ENCODE results near the gene ATG101. TPM values are rescaled to one million over a fixed set of nuclear protein-coding genes. Genes with fewer than 3 reads are reported as not detected.

The ATG101 gene
- polyA plus RNA-seq, 1 donor, result 22.0 TPM

DNA sequence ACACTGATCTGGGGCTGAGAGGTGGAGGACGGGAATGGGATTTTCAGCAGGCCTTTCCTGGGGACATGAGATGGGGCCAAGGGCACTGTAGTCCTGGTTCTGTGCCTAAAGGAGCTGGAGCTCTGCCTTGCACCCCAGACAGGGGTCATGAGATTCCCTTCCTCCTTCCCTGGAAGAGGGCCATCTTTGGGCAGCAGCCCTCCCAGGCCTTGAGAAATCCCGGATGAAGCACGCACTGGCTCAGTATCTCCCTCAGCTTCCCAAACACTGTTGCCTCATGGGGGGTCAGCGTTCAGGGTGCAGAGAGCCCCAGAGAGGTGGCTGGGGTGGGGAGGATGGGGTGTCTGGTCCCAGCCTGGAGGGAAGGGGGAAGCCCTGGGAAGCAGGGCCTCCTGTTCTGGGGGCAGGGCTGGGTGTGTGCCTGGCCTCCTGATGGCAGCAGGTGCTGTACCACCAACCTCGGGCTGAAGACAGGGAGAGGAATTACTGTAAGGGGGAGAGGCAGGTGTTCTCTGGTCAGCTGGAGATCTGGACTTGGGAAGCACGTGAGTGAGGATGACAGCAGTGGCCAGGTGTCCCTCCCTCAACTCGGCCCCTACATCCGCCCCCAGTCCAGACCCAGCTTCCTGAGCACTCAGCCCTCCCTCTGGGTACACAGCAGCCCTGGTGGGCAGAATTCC, 26.9 kb upstream of the ATG101 start:
- no peak for DNase-seq

DNA sequence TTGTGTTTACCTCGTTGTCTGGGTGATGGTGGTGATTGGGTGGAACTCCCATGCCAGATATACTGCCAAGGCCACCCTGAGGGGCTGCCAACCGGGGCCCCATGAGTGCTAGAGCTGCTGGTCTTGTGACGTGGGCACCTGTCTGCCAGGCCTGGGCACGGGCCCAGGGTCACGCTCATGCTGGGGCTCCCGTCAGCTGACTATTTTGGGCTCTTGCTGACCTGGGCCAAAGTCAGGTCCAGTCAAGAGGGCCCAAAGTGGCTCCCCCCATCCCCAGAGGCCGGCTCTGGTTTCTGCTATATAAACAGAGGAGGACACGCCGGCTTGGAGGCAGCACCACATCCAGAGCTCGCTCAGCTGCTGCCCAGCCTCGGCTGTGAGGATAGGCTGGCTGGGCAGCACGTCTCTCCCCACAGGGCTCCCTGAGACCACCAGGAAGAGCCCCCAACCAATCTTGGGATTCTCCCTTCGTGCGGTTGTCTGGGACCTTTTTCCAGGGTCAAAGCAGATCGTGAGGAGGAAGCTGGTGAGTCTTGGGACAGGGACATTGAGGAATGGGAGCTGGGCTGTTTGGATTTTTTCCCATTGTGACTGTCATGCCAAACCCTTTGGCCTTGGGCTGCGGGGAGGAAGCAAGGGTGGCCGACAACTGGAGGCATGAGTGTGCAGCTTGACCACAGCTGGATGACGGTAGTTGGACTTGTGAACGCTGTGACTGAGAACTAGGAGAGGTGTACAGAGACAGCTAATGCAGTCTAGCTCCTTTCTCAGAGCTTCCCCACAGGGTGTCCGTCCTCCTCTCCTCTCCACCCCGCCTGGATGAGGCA, 26.2 kb upstream of the ATG101 start:
- DNase-seq, result no peak

DNA sequence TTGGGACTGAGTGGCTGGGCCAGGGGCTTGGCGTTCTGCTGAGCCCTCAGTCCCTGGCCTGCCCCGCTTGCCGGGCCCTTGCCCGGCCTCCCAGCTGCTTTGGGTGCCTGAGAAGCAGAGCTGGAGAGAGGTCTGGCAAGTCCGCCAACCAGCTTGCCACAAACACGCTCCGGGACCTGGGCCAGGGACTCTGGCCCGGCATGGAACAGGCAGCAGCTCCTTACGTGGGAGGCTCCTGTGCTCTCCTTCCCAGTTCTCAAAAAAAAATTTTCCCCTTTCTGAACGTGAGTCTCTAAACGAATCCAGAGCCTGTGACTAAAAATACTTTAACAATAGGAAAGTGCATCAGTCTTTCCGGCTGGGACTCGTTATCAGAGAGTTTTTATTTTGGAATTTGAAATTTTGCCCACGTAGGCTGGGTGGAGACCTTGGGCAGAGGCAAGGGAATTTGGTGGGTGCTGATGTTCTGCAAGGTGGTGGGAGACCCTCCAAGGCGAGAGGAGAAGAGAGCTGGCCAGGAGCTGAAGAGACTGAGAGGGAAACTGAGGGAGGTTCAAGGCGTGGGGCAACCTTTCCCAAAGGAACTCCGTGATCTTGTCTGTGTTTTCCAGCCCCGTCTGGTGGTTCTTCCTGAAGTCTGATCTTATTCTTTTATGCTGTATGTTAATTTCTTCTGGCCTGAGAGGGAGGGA, 25.3 kb upstream of the ATG101 start:
- DNase-seq, result peak; percentile 88

DNA sequence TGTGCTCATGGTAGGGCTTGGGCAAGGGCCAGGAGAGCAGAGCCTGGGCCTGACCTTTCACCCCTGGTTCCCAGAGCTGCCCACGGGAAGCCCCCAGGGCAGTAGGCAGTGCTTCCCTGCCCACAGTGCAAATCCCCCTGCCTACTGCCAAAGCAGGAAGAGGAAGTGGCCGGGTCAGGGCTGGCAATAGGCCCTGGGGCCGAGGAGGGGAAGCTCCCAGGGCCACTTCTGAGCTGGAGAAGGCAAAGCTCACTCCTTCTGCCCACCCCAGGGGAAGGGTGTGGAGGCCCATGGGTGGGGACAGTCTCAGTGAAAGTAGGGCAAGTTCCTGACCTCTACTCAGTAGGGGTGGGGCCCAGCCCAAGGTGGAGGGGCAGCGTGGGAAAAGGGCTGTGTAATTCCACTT, 24.0 kb upstream of the ATG101 start:
- DNase-seq, result no peak

DNA sequence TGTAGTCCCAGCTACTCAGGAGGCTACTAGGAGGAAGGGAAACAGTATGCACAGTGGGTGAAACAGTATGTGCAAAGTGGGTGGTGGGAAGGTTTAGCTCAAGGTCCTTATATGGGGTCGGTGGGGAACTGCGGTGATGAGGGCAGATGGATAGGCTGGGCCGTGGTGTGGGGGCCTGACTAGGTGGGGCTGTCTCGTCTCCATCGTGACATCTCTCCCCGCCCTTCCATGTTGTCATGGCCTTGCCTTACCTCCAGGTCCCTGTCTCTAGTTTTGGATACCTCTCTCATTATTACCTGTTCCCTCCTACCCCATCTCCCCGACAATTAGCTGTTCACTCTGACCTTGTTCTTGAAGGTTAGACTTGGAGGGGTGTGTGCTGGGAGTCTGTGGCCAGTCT, 22.9 kb upstream of the ATG101 start:
- DNase-seq, result no peak

DNA sequence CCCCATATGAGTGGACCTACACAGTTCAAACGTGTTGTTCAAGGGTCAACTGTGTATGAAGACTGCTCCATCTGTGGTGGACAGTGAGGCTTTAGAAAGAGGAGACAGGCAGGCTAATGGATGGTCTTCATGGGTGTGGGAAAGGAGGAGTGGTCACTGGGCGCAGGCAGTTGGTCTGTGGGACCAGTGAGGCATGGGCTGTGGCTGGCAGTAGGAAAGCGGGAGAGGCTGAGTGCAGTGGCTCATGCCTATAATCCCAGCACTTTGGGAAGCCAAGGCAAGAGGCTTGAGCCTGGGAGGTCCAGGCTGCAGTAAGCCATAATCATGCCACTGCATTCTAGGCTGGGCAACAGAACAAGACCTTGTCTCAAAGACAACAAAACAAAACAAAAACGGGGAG, 20.5 kb upstream of the ATG101 start:
- DNase-seq, result no peak

DNA sequence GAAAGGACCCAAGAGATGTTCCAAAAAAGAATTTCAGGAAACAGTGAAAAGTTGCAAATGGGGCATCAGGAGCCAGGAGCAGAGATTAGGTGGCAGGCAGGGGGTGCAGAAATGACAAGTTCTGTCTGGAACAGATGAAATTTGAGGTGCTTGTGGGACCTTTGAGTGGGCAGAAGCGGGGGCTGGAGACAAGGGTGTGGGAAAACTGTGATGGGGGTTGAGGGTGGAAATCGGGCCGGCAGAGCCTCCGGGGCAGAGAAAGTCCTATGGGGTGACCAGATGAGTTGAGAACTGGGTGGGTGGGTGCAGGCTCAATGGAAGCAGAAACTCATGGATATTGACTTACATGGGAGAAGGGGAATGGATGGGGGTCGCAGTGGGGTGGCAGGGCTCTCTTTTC, 20.1 kb upstream of the ATG101 start:
- no peak for DNase-seq

DNA sequence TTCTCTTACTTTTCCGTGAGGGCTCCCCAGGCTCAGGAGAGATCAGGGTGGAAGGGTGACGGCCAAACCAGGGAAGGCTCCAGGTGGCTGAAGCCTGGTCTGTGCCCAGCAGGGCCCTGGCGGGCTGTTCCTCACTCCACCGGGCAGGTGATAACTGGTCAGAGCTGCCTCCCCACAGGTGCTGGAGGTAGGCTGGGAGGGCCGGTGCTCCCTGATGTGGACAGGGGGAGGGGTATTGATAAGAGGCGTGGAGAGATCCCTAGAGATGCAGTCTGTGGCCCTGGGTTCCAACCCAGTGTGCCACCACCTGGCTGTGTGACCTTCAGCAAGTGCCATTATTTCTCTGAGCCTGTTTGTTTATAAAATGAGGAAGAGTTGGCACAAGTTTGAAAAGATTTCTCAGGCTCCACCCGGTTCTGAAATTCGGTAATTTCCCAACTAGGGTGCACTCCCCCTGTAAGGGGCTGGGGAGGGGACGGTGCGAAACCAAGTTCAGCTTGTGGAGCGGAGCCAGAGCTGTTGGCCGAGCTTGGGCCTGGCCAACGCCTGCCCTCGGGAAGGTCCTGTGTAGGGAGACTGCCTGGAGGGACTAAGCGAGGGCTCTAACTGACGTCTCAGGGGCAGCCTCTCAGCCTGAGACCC, 19.5 kb upstream of the ATG101 start:
- DNase-seq, result no peak

DNA sequence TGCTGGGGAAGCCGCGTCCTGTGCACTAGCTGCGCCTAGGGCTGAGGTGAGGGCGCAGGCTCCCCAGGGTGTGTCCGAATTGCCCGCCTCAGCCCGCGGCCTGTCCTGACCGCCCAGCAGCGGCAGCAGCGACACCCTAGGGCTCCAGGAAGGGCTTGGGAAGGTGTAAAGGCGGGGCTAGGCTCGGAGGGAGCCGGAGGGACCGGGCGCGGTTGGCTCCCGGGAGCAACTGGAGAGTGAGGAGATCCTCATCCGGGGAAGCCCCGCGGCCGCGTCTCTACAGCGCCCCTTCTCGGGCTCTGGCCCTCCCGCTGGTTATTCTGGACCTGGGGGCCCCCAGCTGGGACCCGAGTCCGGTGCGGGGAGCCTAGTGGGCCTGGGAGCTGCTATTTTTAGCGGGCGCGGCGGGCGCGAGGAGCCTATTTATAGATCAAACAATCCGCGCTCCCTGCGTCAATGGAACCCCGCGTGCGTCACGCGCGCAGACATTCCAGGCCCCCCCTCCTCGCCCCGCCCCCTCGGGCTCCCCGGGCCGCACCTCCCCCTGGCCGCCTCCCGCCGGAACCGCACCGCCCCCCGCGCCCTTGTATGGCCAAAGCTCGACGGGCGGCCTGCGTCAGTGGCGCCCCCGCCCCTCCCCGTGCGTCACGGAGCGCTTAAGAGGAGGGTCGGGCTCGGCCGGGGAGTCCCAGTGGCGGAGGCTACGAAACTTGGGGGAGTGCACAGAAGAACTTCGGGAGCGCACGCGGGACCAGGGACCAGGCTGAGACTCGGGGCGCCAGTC, 18.8 kb upstream of the ATG101 start, which contains the start of gene NR4A1:
NR4A1 (plus strand) TSS at position 685 of the 784 bp plus-strand sequence. CDS start 2,887 bp downstream, outside the sequence.
- peak; percentile 97 for DNase-seq

DNA sequence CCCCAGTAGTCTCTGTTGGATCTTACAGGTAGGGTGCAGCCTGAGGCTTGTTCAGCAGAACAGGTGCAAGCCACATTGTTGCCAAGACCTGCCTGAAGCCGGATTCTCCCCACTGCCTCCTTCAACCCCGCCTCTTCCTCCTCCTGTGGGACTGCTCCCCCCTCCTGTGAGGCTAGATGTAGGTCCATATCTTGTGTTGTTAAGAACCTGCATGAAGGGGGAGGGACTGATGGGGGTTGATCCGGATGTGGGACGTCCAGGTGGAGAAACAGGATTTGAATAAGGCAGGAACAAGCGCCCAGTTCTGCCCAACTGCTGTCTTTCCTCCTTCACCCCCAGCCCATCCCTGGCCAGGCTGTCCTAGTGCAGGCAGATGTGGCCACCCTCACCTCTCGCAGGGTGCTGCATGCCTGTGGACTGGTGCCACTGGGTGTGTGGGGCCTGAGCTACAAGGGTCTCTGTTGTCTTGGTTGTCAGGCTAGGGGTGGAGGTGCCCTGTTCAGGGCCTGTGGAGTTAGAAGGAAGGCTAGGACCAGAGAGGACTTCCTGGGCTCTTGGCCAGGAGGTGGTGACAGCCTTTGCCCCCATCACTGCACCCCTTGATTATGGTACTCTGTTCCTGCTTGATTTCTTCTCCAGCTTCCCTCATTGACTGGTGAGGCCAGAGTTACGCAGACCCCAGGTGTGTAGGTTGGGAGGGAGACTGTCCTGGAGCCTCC, 17.2 kb upstream of the ATG101 start:
- DNase-seq, result no peak

DNA sequence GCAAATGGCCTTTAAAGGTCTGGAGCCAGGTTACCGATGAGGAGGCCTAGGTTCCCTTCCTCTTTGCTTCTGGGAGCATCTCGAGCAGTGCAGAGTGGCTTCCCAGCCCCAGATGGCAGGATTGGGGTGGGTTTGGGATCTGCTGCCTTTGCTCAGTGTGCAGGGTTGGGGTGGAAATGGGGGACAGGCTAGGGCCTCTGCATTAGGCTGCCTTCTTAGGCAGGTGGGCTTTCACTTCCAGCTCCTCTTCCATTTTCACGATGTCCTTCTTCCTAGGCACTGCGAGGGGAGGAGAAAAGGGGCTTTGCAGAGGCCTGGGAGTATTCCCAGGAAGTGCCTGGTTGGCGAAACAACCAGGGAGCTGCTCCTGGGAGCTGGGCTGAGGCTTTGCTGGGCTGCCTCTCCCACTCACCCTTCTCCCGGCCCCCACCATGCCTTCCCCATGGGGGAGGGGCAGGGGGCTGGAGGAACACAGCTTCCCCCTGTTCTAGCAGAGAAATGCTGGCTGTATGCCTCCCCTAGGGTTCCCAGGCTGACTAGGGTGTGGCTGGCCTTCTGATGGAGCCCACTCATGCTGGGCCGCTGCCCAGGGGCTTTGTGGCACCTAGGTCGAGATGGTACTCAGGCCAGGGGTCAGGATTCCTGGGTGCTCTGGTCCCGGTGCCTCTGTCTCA, 16.1 kb upstream of the ATG101 start:
- no peak for DNase-seq

DNA sequence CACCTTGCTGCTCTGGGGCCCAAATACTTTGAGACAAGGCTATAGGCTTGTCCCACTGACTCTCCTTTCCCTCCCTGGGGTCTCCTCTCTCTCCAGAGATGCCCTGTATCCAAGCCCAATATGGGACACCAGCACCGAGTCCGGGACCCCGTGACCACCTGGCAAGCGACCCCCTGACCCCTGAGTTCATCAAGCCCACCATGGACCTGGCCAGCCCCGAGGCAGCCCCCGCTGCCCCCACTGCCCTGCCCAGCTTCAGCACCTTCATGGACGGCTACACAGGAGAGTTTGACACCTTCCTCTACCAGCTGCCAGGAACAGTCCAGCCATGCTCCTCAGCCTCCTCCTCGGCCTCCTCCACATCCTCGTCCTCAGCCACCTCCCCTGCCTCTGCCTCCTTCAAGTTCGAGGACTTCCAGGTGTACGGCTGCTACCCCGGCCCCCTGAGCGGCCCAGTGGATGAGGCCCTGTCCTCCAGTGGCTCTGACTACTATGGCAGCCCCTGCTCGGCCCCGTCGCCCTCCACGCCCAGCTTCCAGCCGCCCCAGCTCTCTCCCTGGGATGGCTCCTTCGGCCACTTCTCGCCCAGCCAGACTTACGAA, 15.4 kb upstream of the ATG101 start:
- no peak for DNase-seq

DNA sequence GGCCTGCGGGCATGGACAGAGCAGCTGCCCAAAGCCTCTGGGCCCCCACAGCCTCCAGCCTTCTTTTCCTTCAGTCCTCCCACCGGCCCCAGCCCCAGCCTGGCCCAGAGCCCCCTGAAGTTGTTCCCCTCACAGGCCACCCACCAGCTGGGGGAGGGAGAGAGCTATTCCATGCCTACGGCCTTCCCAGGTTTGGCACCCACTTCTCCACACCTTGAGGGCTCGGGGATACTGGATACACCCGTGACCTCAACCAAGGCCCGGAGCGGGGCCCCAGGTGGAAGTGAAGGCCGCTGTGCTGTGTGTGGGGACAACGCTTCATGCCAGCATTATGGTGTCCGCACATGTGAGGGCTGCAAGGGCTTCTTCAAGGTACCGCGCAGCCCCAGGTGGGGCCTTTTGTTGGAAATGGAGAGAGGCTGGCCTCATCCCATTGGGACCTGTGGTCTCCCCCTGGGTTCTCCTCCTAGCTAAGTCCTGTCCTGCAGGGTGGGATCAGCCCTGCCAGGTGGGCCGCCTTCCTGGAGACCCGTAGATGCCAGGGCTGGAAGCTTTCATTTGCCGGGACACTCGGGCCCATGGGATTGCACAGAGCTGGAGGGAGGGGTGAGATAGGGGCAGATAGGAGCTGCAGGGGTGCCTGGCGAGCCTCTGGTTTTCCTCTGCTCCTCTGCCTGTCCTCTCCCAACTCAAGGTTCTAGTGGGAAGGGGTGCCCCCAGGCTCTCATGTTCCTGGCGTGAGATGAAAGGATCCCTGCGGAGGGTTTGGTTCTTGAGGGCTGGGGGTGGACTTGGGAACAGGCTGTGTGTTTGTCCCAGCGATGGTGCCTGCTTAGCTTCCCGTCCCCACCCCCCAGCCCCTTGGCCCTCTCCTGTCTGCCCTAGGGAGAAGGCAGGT, 14.7 kb upstream of the ATG101 start:
- DNase-seq, result no peak

DNA sequence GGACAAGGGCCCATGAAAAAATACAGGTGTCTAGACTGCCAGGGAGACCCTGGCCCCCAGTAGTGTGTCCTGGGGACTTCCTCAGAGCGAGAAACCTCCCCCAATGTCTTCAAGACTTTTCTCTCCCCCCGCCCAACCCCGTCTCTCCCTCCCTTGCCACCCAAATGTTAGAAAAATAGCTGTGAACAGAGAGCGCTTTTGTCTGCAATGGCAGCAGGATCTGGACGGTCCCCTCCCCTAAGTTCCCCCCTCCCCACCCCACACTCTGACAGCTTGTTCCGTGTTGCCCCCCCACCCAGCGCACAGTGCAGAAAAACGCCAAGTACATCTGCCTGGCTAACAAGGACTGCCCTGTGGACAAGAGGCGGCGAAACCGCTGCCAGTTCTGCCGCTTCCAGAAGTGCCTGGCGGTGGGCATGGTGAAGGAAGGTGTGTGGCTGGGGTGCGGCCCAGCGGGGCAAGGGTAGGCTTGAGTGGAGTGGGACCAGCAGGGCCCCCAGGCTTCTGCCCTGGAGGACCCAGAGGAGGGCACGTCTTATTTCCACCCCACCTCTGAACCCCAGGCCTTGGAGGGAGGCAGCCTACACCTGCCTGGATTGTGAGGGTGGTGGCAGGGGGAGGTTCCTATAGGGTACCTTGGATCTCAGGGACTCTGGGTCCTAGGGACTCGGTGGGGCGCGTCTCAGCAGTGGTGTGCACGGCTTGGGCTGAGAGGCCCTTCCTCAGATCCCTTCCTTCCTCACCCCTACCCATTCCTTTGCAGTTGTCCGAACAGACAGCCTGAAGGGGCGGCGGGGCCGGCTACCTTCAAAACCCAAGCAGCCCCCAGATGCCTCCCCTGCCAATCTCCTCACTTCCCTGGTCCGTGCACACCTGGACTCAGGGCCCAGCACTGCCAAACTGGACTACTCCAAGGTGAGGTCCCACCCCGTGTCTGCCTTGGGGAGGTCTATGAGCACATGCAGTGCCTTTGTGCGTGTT, 13.8 kb upstream of the ATG101 start:
- DNase-seq, result no peak

DNA sequence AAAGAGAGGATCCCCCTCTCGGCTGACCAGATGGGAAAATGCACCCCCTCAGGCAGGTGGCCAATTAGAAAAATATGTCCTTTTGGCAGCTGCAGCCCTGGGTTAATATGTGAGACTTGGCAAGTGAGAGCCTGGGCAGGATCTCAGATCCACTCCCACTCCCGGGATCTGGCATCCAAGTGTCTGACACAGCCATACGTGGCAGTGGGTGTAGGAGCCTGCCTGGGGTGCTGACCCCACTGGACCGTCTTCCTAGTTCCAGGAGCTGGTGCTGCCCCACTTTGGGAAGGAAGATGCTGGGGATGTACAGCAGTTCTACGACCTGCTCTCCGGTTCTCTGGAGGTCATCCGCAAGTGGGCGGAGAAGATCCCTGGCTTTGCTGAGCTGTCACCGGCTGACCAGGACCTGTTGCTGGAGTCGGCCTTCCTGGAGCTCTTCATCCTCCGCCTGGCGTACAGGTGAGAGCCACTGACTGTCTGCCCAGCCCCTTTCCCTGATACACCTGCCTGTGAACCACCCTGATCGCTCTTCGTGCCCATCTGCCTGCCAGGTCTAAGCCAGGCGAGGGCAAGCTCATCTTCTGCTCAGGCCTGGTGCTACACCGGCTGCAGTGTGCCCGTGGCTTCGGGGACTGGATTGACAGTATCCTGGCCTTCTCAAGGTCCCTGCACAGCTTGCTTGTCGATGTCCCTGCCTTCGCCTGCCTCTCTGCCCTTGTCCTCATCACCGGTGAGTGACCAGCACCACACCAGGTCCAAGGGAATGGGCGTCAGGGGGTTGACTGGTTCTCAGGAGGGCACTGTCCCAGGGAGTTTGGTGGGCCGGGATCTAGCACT, 12.8 kb upstream of the ATG101 start:
- DNase-seq, result no peak

DNA sequence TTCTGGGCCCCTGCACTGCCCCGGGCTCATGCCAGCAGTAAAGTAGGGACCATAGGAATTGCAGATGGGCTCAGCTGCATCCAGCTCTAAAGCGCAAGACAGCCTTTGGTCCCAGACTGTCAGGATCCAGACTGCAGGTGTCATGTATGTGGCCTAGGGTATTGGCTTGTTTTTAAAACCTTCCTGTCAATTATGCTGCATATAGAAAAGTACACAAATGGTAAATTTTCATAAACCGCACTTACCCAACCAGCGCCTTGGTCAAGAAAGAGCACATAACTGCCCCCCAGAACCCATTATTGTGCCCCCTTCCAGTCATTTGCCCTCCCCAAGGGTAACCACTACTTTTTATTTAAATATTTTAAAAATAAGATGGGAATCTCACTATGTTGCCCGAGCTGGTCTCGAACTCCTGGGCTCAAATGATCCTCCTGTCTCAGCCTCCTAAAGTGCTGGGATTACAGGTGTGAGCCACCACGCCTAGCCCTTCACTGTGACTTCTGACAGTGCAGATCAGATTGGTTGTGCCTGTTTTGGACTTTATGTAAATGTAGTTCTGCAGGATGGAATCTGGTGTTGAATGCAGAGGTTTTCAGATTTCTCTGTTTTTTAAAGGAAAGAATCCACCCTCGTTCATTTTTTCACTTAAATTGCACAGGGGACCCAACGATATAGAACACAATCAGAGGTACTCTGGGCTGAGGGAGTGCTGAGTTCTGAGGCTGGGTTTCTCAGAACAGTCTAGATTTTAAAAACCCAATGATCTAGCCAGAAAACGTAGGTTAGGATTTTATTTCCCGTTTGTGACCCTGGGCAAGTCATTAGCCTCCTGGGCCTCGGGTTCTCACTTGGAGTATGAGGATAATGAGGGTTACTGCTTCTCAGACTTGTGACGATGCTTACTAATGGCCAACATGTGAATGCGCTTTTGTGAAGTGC, 11.9 kb upstream of the ATG101 start:
- DNase-seq, result no peak
